ENCODE measurements around the gene CYP4F11.

The CYP4F11 gene

GRCh38 chr19:15864824-15865223 is 69.5 kb downstream of the CYP4F11 start:
- H3K9me3 ChIP-seq (ENCODE audit: control insufficient read depth in 2 of 2, low read length in 2 of 2), result no peaks in the 10 kb centered on the region
- no peaks in the 10 kb centered on the region for H3K27me3 ChIP-seq (ENCODE audit: control insufficient read depth in 2 of 2, insufficient read depth in 2 of 2, low read length in 2 of 2)
- no peaks in the 10 kb centered on the region for H3K36me3 ChIP-seq (ENCODE audit: control insufficient read depth in 2 of 2, insufficient read depth in 2 of 2, low read length in 2 of 2)
- H3K9ac ChIP-seq (ENCODE audit: low read depth in 1 of 2, low read length in 2 of 2), result no peak overlapping the region
- H3K4me1 ChIP-seq (ENCODE audit: control insufficient read depth in 2 of 2, insufficient read depth in 2 of 2, low read length in 2 of 2), result peaks cover 0 to 7% of the 10 kb centered on the region in 2 donors
- H3K27ac ChIP-seq (ENCODE audit: low read depth in 2 of 2, low read length in 2 of 2), result no peak overlapping the region
- no peak overlapping the region for H3K4me3 ChIP-seq (ENCODE audit: low read length in 2 of 2)

GRCh38 chr19:15863272-15863671 is 71.1 kb downstream of the CYP4F11 start:
- no peaks in the 10 kb centered on the region for H3K9me3 ChIP-seq (ENCODE audit: control insufficient read depth in 2 of 2, low read length in 2 of 2)
- H3K4me1 ChIP-seq (ENCODE audit: control insufficient read depth in 2 of 2, insufficient read depth in 2 of 2, low read length in 2 of 2), result no peaks in the 10 kb centered on the region
- no peaks in the 10 kb centered on the region for H3K27me3 ChIP-seq (ENCODE audit: control insufficient read depth in 2 of 2, insufficient read depth in 2 of 2, low read length in 2 of 2)
- no peak overlapping the region for H3K9ac ChIP-seq (ENCODE audit: low read depth in 1 of 2, low read length in 2 of 2)
- H3K36me3 ChIP-seq (ENCODE audit: control insufficient read depth in 2 of 2, insufficient read depth in 2 of 2, low read length in 2 of 2), result no peaks in the 10 kb centered on the region
- no peak overlapping the region for H3K4me3 ChIP-seq (ENCODE audit: low read length in 2 of 2)
- H3K27ac ChIP-seq (ENCODE audit: low read depth in 2 of 2, low read length in 2 of 2), result no peak overlapping the region

DNA sequence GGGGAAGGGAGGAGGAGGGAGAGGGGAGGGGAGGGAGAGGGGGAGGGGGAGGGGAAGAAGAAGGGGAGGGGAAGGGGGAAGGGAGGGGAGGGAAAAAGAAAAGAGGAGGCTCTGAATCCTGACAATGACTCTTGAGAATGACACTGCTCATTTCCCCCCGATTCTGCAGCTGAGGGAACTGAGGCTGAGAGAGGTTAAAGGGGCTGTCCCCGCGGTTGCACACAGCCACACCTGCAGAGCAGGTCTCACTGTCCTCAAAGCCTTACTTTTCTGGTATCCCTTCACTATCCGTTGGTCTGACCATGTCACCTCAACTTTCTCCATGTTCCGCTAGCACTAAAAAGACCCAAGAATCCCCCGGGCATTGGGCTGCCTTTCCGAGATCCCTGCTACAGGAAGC is 71.9 kb downstream of the CYP4F11 start:
- H3K9ac ChIP-seq (ENCODE audit: low read depth in 1 of 2, low read length in 2 of 2), result no peak overlapping the region
- no peak overlapping the region for H3K27ac ChIP-seq (ENCODE audit: low read depth in 2 of 2, low read length in 2 of 2)
- H3K4me3 ChIP-seq (ENCODE audit: low read length in 2 of 2), result no peak overlapping the region
- no peaks in the 10 kb centered on the region for H3K36me3 ChIP-seq (ENCODE audit: control insufficient read depth in 2 of 2, insufficient read depth in 2 of 2, low read length in 2 of 2)
- no peaks in the 10 kb centered on the region for H3K27me3 ChIP-seq (ENCODE audit: control insufficient read depth in 2 of 2, insufficient read depth in 2 of 2, low read length in 2 of 2)
- H3K9me3 ChIP-seq (ENCODE audit: control insufficient read depth in 2 of 2, low read length in 2 of 2), result no peaks in the 10 kb centered on the region
- H3K4me1 ChIP-seq (ENCODE audit: control insufficient read depth in 2 of 2, insufficient read depth in 2 of 2, low read length in 2 of 2), result no peaks in the 10 kb centered on the region
